Measurements from ENCODE around the gene CASP10. TPM values are rescaled to one million over a fixed set of nuclear protein-coding genes. Genes with fewer than 3 reads are reported as not detected.
A peak's percentile ranks its signal among the peaks of the same experiment; 100 is the strongest.

Gene CASP10
- total RNA-seq, 1 donor from 2014 or later, result 2.6 TPM

DNA sequence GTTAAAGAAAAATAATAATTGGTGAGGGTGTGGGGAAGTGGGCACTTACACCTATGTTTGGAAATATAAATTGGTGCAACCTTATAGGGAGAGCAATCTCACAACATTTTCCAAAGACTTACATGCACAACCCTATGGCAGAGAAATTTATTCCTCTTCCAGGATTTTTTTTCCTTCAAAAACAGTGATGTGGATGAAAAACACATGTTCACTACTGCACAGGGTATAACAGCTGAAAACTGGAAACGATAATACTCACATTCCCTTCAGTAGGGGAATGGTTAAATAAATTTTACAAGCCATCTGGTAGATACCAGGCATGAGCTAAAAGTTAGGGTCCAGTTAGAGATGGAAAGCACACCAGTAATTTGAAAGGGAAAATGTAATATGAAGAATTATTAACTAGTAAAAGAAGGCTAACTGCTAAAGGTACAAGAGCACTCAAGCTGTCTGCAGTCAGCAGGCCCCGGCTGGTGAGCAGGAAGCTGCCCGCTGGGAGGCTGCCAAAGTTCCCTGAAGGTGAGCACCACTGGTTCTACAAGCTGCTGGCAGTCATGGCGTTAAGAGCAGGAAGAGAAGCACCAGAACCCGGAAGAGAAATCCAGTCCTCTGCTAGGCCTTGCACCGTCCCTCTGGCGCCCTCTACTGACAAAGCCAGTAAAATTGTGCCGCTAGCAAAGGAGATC, 49.0 kb downstream of the CASP10 start:
- peak; percentile 93 for DNase-seq (ENCODE audit: low read depth)
- TF ChIP-seq, protein P1, sequence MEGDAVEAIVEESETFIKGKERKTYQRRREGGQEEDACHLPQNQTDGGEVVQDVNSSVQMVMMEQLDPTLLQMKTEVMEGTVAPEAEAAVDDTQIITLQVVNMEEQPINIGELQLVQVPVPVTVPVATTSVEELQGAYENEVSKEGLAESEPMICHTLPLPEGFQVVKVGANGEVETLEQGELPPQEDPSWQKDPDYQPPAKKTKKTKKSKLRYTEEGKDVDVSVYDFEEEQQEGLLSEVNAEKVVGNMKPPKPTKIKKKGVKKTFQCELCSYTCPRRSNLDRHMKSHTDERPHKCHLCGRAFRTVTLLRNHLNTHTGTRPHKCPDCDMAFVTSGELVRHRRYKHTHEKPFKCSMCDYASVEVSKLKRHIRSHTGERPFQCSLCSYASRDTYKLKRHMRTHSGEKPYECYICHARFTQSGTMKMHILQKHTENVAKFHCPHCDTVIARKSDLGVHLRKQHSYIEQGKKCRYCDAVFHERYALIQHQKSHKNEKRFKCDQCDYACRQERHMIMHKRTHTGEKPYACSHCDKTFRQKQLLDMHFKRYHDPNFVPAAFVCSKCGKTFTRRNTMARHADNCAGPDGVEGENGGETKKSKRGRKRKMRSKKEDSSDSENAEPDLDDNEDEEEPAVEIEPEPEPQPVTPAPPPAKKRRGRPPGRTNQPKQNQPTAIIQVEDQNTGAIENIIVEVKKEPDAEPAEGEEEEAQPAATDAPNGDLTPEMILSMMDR (IDR thresholded peaks at IDR 0.05; ENCODE audit: insufficient read depth, low read length, severe bottlenecking), result peak; percentile 91
- no peaks in the 10 kb centered on the region for H3K36me3 ChIP-seq (ENCODE audit: control insufficient read depth, insufficient read depth, low read length)
- H3K4me3 ChIP-seq (ENCODE audit: low read depth, low read length), result no peak overlapping the region
- H3K27me3 ChIP-seq (ENCODE audit: control insufficient read depth, insufficient read depth, low read length), result no peaks in the 10 kb centered on the region
- FAIRE-seq, result no peak

- FAIRE-seq, result no peak
- H3K4me3 ChIP-seq (ENCODE audit: low read depth, low read length), result no peak overlapping the region
Observed at GRCh38 chr2:201232467-201232815, 49.5 kb downstream of the CASP10 start.

DNA sequence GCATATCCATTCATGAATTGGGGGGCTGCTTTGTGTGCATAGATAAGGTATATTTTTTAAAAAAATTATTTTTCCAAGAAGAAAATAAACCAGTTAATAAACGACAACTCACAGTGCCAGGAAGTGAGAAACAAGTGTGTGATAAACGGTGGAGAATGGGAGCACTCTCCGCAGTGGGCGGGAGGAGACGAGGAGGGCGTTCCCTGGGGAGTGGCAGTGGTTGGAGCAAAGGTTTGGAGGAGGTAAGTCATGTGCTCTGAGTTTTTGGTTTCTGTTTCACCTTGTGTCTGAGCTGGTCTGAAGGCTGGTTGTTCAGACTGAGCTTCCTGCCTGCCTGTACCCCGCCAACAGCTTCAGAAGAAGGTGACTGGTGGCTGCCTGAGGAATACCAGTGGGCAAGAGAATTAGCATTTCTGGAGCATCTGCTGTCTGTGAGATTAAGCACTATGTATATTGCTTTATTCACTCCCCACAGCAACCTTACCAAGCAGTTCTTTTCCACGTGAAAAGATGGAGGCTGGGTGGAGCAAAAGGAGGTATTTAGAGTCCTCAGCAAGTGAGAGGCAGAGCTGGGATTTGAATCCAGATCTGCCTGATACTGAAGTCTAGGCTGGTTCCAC, 50.4 kb downstream of the CASP10 start:
- Histone ChIP-seq H3K4me3 (ENCODE audit: low read depth, low read length) (peak overlapping the region; percentile 42), H3K36me3 (ENCODE audit: control insufficient read depth, insufficient read depth, low read length) (no peaks in the 10 kb centered on the region), H3K27me3 (ENCODE audit: control insufficient read depth, insufficient read depth, low read length) (no peaks in the 10 kb centered on the region)
- TF ChIP-seq, protein P1 (IDR thresholded peaks at IDR 0.05; ENCODE audit: insufficient read depth, low read length, severe bottlenecking), result no peak
- FAIRE-seq (no peak), DNase-seq (ENCODE audit: low read depth) (peak; percentile 75)

More at GRCh38 chr2:201232467-201232815, 49.5 kb downstream of the CASP10 start:
- TF ChIP-seq, protein P1 (IDR thresholded peaks at IDR 0.05; ENCODE audit: insufficient read depth, low read length, severe bottlenecking), result no peak
- DNase-seq (ENCODE audit: low read depth), result no peak
- Histone ChIP-seq H3K27me3 (ENCODE audit: control insufficient read depth, insufficient read depth, low read length) (no peaks in the 10 kb centered on the region), H3K36me3 (ENCODE audit: control insufficient read depth, insufficient read depth, low read length) (no peaks in the 10 kb centered on the region)

- Histone ChIP-seq H3K27me3 (ENCODE audit: control insufficient read depth, insufficient read depth, low read length) (no peaks in the 10 kb centered on the region), H3K36me3 (ENCODE audit: control insufficient read depth, insufficient read depth, low read length) (no peaks in the 10 kb centered on the region), H3K4me3 (ENCODE audit: low read depth, low read length) (peak overlapping the region; percentile 42)
- FAIRE-seq, result no peak
- TF ChIP-seq, protein P1 (IDR thresholded peaks at IDR 0.05; ENCODE audit: insufficient read depth, low read length, severe bottlenecking), result no peak
- no peak for DNase-seq (ENCODE audit: low read depth)
Observed at GRCh38 chr2:201233812-201234662, 51.1 kb downstream of the CASP10 start.

GRCh38 chr2:201234663-201235135, 51.8 kb downstream of the CASP10 start:
- no peaks in the 10 kb centered on the region for H3K36me3 ChIP-seq (ENCODE audit: control insufficient read depth, insufficient read depth, low read length)
- TF ChIP-seq, protein P1 (IDR thresholded peaks at IDR 0.05; ENCODE audit: insufficient read depth, low read length, severe bottlenecking), result no peak
- no peak for FAIRE-seq
- no peak overlapping the region for H3K4me3 ChIP-seq (ENCODE audit: low read depth, low read length)
- H3K27me3 ChIP-seq (ENCODE audit: control insufficient read depth, insufficient read depth, low read length), result no peaks in the 10 kb centered on the region
- DNase-seq (ENCODE audit: low read depth), result no peak
